DND-41 (cell line): ENCODE results near the gene SUPT20H.

Source experiments
- ATAC-seq: fragments of 200-7000 bp; cut with Tn5 transposase; 3 replicates; pipeline ENCODE4 v1.9.1; 2021; ENCODE audit warnings: low read depth; ENCODE audit not compliant: insufficient read depth
- DNase-seq: peaks from one replicate; pipeline ENCODE4 v3.0.0-alpha.2; 2020
- H2AFZ ChIP-seq: 2 replicates; pipeline ENCODE4 v1.6.0; 2012; ENCODE audit warnings: low read depth, low read length
- H3K27ac ChIP-seq: 2 replicates; pipeline ENCODE4 v1.5.1; 2012; ENCODE audit warnings: low read length, inconsistent platforms
- H3K27me3 ChIP-seq: fragments of 200-600 bp; sonication (generic); 2 replicates; pipeline ENCODE4 v1.6.0; 2012; ENCODE audit warnings: low read length, mild to moderate bottlenecking, inconsistent platforms; ENCODE audit not compliant: insufficient read depth, poor library complexity
- H3K36me3 ChIP-seq: 2 replicates; pipeline ENCODE4 v1.5.1; 2012; ENCODE audit warnings: low read length, inconsistent platforms; ENCODE audit not compliant: insufficient read depth
- H3K4me1 ChIP-seq: 2 replicates; pipeline ENCODE4 v1.5.1; 2012; ENCODE audit warnings: mild to moderate bottlenecking, low read length; ENCODE audit not compliant: insufficient read depth
- H3K4me2 ChIP-seq: 2 replicates; pipeline ENCODE4 v1.6.0; 2012; ENCODE audit warnings: mild to moderate bottlenecking, moderate library complexity, low read length, inconsistent platforms; ENCODE audit not compliant: insufficient read depth
- H3K4me3 ChIP-seq, 2 experiments: fragments of 200-600 bp in 1 of 2; shearing (Covaris generic) in 1 of 2; 2 replicates each; pipeline ENCODE4 v1.5.1; 2012 to 2016; ENCODE audit warnings: inconsistent platforms in 2 of 2, low read length in 2 of 2, mild to moderate bottlenecking in 2 of 2, low read depth in 1 of 2, moderate library complexity in 1 of 2
- H3K79me2 ChIP-seq: 2 replicates; pipeline ENCODE4 v1.6.0; 2012; ENCODE audit warnings: low read length, inconsistent platforms; ENCODE audit not compliant: insufficient read depth
- H3K9ac ChIP-seq: 2 replicates; pipeline ENCODE4 v1.6.0; 2012; ENCODE audit warnings: low read depth, mild to moderate bottlenecking, inconsistent platforms, low read length, moderate library complexity
- H3K9me3 ChIP-seq: 2 replicates; pipeline ENCODE4 v1.5.1; 2012; ENCODE audit warnings: low read length, moderate library complexity, mild to moderate bottlenecking, inconsistent platforms; ENCODE audit not compliant: insufficient read depth, severe bottlenecking
- H4K20me1 ChIP-seq: 2 replicates; pipeline ENCODE4 v1.6.0; 2012; ENCODE audit warnings: low read length; ENCODE audit not compliant: insufficient read depth
- CTCF ChIP-seq: IDR thresholded peaks from 2 replicates; pipeline ENCODE4 v1.5.1; 2012; ENCODE audit warnings: borderline replicate concordance, low read length, moderate library complexity, mild to moderate bottlenecking; ENCODE audit not compliant: poor library complexity, severe bottlenecking; ENCODE audit errors: extremely low read depth
- EZH2 ChIP-seq: IDR thresholded peaks from 3 replicates; pipeline ENCODE4 v1.6.1; 2012; ENCODE audit warnings: borderline replicate concordance, low read depth, mild to moderate bottlenecking, moderate library complexity, low read length, inconsistent platforms; ENCODE audit not compliant: severe bottlenecking

SUPT20H gene

GRCh38 chr13:37101201-37101600 is 41.7 kb upstream of the SUPT20H start:
- TF ChIP-seq CTCF: no peak
- TF ChIP-seq EZH2: no peak
- no peaks in the 10 kb centered on the region for H3K4me1 ChIP-seq
- DNase-seq (no peak), ATAC-seq (no peak)
- H3K4me2 ChIP-seq: no peak overlapping the region
- no peaks in the 10 kb centered on the region for H3K9me3 ChIP-seq
- H3K79me2 ChIP-seq: no peaks in the 10 kb centered on the region
- H3K27me3 ChIP-seq: no peaks in the 10 kb centered on the region
- H3K4me3 ChIP-seq: no peak overlapping the region
- H3K9ac ChIP-seq: no peak overlapping the region
- no peaks in the 10 kb centered on the region for H4K20me1 ChIP-seq
- no peak overlapping the region for H2AFZ ChIP-seq
- H3K36me3 ChIP-seq: no peaks in the 10 kb centered on the region
- H3K27ac ChIP-seq: no peak overlapping the region

GRCh38 chr13:37100731-37101130 is 41.2 kb upstream of the SUPT20H start:
- ATAC-seq (no peak), DNase-seq (no peak)
- TF ChIP-seq EZH2 (no peak), CTCF (no peak)
- Histone ChIP-seq H3K79me2 (no peaks in the 10 kb centered on the region), H3K4me1 (no peaks in the 10 kb centered on the region), H2AFZ (no peak overlapping the region), H3K4me3 (no peak overlapping the region), H3K9me3 (no peaks in the 10 kb centered on the region), H3K36me3 (no peaks in the 10 kb centered on the region), H3K9ac (no peak overlapping the region), H3K27me3 (no peaks in the 10 kb centered on the region), H3K4me2 (no peak overlapping the region), H3K27ac (no peak overlapping the region), H4K20me1 (no peaks in the 10 kb centered on the region)

GRCh38 chr13:37097076-37097475 is 37.6 kb upstream of the SUPT20H start:
- no peak overlapping the region for H3K9ac ChIP-seq
- no peaks in the 10 kb centered on the region for H3K4me1 ChIP-seq
- H3K4me2 ChIP-seq: no peak overlapping the region
- no peak for ATAC-seq
- H3K4me3 ChIP-seq: no peak overlapping the region
- no peaks in the 10 kb centered on the region for H3K27me3 ChIP-seq
- H3K9me3 ChIP-seq: no peaks in the 10 kb centered on the region
- no peak for DNase-seq
- no peak overlapping the region for H2AFZ ChIP-seq
- H3K79me2 ChIP-seq: no peaks in the 10 kb centered on the region
- no peak overlapping the region for H3K27ac ChIP-seq
- no peaks in the 10 kb centered on the region for H4K20me1 ChIP-seq
- TF ChIP-seq CTCF (no peak), EZH2 (no peak)
- H3K36me3 ChIP-seq: no peaks in the 10 kb centered on the region

GRCh38 chr13:37094840-37095239 is 35.4 kb upstream of the SUPT20H start:
- H3K36me3 ChIP-seq: no peaks in the 10 kb centered on the region
- H3K4me1 ChIP-seq: no peaks in the 10 kb centered on the region
- no peak overlapping the region for H3K4me2 ChIP-seq
- H3K9me3 ChIP-seq: no peaks in the 10 kb centered on the region
- no peaks in the 10 kb centered on the region for H3K27me3 ChIP-seq
- H3K27ac ChIP-seq: no peak overlapping the region
- DNase-seq (no peak), ATAC-seq (no peak)
- no peaks in the 10 kb centered on the region for H3K79me2 ChIP-seq
- TF ChIP-seq CTCF (no peak), EZH2 (no peak)
- H3K4me3 ChIP-seq: no peak overlapping the region
- H4K20me1 ChIP-seq: no peaks in the 10 kb centered on the region
- H3K9ac ChIP-seq: no peak overlapping the region
- H2AFZ ChIP-seq: no peak overlapping the region
